ENCODE data around the gene GSTT4.
"Not testable (repeated sequence)": the region's sequence is repeated elsewhere in the genome, so short reads cannot be mapped to it uniquely, and the experiment has no call there.

GSTT4 gene

DNA sequence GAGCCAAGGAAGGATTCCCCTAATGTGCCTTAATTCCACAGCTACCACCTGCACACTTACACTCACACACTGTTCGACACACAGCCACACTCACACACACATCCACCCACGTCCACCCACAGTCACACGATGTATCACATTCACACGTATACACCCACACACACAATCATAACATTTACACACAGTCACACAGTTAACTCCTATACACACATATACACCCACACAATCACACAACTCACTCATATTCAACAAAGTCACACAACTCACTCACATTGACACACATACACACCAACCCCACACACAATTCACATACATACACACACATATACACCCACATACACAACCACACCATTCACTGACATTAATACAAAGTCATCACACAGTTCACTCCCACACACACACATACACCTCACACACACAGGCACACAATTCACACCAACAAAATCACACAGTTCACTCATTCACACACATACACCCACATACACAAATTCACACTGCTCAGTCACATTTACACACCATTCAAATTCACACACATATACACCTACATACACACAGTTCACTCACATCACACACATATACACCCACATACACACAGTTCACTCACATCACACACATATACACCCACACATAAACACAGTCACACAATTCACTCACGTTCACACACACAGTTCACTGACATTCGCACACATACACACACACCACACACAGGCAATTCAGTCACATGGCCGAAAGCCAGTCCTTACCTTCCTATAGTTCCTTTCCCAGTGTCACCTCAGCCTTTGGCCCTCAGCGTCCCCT lies 50.9 kb downstream of the GSTT4 start:
- DNase-seq, result not testable (repeated sequence)

DNA sequence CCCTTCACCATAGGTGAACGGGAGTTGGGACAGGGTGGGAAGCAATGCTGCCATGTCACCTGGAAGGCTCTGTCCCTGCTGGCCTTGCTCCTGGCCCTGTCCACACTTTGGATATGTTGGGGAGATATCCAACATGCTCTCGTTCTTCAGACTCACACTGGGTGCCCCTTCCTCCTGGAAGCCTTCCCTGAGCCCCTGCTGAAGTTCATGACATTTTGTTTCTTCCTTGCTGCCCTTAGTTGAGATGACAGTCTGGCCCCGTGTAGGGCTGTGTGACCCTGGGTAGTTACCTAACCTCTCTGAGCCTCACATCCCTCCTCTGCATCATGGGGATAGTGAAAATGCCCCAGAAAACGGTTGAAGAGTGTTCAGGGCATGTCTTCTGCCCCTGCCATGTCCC lies 51.8 kb downstream of the GSTT4 start:
- DNase-seq, result not testable (repeated sequence)

- not testable (repeated sequence) for DNase-seq
These were observed 52.4 kb downstream of the GSTT4 start for GRCh38 chr22:23952794-23953405.

DNA sequence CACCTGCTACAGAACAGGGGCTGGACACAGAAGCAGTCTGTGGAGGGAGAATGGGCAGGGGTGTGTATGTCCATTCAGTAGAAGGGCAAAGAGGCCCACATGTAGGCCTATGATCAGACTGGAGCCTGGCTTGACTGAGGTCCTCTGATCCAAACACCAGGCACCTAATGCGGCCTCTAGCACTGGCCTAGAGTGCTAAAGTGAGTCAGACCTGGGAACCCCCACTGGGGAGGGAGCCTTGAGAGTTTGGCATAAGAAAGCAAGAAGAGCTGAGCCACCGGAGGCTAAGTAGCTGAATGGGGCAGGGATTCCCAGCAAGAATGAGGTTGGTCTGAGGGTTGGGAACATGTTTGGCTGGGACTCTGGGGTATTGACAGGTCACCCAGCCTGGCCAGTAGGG lies 53.9 kb downstream of the GSTT4 start:
- DNase-seq, result not testable (repeated sequence)

- DNase-seq, result not testable (repeated sequence)
These were observed 55.5 kb downstream of the GSTT4 start for GRCh38 chr22:23949764-23950163.
